Neural crest cell (in vitro differentiated cells): ENCODE data around the gene UMODL1. TPM values are rescaled to one million over a fixed set of nuclear protein-coding genes. Genes with fewer than 3 reads are reported as not detected.

Experiments used
- DNase-seq: peaks from one replicate; pipeline ENCODE4 v3.0.0; 2021; ENCODE audit warnings: low read depth, mixed read lengths, low spot score
- H3K27ac Mint-ChIP-seq: one replicate; pipeline ENCODE4 v1.8.0; 2021; ENCODE audit warnings: mild to moderate bottlenecking, mixed read lengths; ENCODE audit not compliant: unreplicated experiment
- H3K27me3 Mint-ChIP-seq: 2 replicates; pipeline ENCODE4 v1.8.0; 2021; ENCODE audit warnings: low read depth, mild to moderate bottlenecking, mixed read lengths
- H3K36me3 Mint-ChIP-seq: 2 replicates; pipeline ENCODE4 v1.8.0; 2021; ENCODE audit warnings: low read depth, mild to moderate bottlenecking, mixed read lengths
- H3K4me1 Mint-ChIP-seq: 2 replicates; pipeline ENCODE4 v1.8.0; 2021; ENCODE audit warnings: mixed read lengths
- H3K4me3 Mint-ChIP-seq: one replicate; pipeline ENCODE4 v1.8.0; 2021; ENCODE audit warnings: mild to moderate bottlenecking, mixed read lengths
- H3K9me3 Mint-ChIP-seq: 2 replicates; pipeline ENCODE4 v1.8.0; 2021; ENCODE audit warnings: mixed read lengths
- CTCF ChIP-seq: fragments of 200-600 bp; sonication (generic); conservative IDR thresholded peaks from 2 replicates; pipeline ENCODE4 v1.5.0; 2021; ENCODE audit warnings: antibody characterized with exemption, mild to moderate bottlenecking
- total RNA-seq: library from RNA; stranded (reverse); gene quantifications from 2 replicates; pipeline ENCODE4 v1.2.1, GENCODE V29; 2021

UMODL1 gene
- total RNA-seq, 1 donor from 2014 or later, result not detected

- Mint-ChIP-seq H3K27ac (peak overlapping the region; percentile 58), H3K27me3 (no peaks in the 10 kb centered on the region), H3K9me3 (no peaks in the 10 kb centered on the region), H3K4me3 (no peak overlapping the region), H3K36me3 (no peaks in the 10 kb centered on the region), H3K4me1 (peaks cover 41% of the 10 kb centered on the region)
- no peak for TF ChIP-seq CTCF
- DNase-seq, result no peak
Observed at GRCh38 chr21:42026082-42026435, 45.1 kb upstream of the UMODL1 start.

- Mint-ChIP-seq H3K9me3 (no peaks in the 10 kb centered on the region), H3K4me1 (peaks cover 29% of the 10 kb centered on the region), H3K36me3 (no peaks in the 10 kb centered on the region), H3K27ac (no peak overlapping the region), H3K27me3 (no peaks in the 10 kb centered on the region), H3K4me3 (no peak overlapping the region)
- DNase-seq, result no peak
- TF ChIP-seq CTCF, result no peak
Observed at GRCh38 chr21:42027085-42027821, 43.9 kb upstream of the UMODL1 start.

- no peak overlapping the region for H3K27ac Mint-ChIP-seq
Observed at GRCh38 chr21:42027822-42028765, 43.0 kb upstream of the UMODL1 start.

GRCh38 chr21:42028766-42029425 lies 42.2 kb upstream of the UMODL1 start:
- no peaks in the 10 kb centered on the region for H3K9me3 Mint-ChIP-seq
- DNase-seq, result no peak
- no peak for TF ChIP-seq CTCF
- H3K27ac Mint-ChIP-seq, result no peak overlapping the region
- no peaks in the 10 kb centered on the region for H3K36me3 Mint-ChIP-seq
- peaks cover 15% of the 10 kb centered on the region for H3K4me1 Mint-ChIP-seq
- H3K4me3 Mint-ChIP-seq, result no peak overlapping the region
- no peaks in the 10 kb centered on the region for H3K27me3 Mint-ChIP-seq

More at GRCh38 chr21:42027822-42028765, 43.0 kb upstream of the UMODL1 start:
- Mint-ChIP-seq H3K4me3 (no peak overlapping the region), H3K9me3 (no peaks in the 10 kb centered on the region), H3K36me3 (no peaks in the 10 kb centered on the region), H3K4me1 (peaks cover 23% of the 10 kb centered on the region), H3K27me3 (no peaks in the 10 kb centered on the region)
- no peak for TF ChIP-seq CTCF
- no peak for DNase-seq

GRCh38 chr21:42030311-42030710 lies 40.8 kb upstream of the UMODL1 start:
- Mint-ChIP-seq H3K9me3 (no peaks in the 10 kb centered on the region), H3K4me3 (no peak overlapping the region), H3K27me3 (no peaks in the 10 kb centered on the region), H3K27ac (no peak overlapping the region), H3K4me1 (peaks cover 8% of the 10 kb centered on the region), H3K36me3 (no peaks in the 10 kb centered on the region)
- DNase-seq, result no peak
- TF ChIP-seq CTCF, result no peak
